Mesothelial cell of epicardium (in vitro differentiated cells): Measurements from ENCODE around the gene SLC25A1. TPM values are rescaled to one million over a fixed set of nuclear protein-coding genes. Genes with fewer than 3 reads are reported as not detected.

ENCODE experiments used
- DNase-seq, 2 experiments: peaks; one replicate each; pipeline ENCODE4 v3.0.0; 2021; ENCODE audit warnings: low spot score in 2 of 2; ENCODE audit not compliant: unreplicated experiment in 2 of 2
- H3K27ac Mint-ChIP-seq: 2 replicates; pipeline ENCODE4 v1.8.0; 2021; ENCODE audit warnings: mixed read lengths
- H3K27me3 Mint-ChIP-seq: 2 replicates; pipeline ENCODE4 v1.8.0; 2021; ENCODE audit warnings: low read depth, mixed read lengths
- H3K36me3 Mint-ChIP-seq: 2 replicates; pipeline ENCODE4 v1.8.0; 2021; ENCODE audit warnings: mixed read lengths
- H3K4me1 Mint-ChIP-seq: 2 replicates; pipeline ENCODE4 v1.8.0; 2021; ENCODE audit warnings: mixed read lengths
- H3K4me3 Mint-ChIP-seq: 2 replicates; pipeline ENCODE4 v1.8.0; 2021; ENCODE audit warnings: mild to moderate bottlenecking, moderate library complexity, mixed read lengths
- H3K9me3 Mint-ChIP-seq: 2 replicates; pipeline ENCODE4 v1.8.0; 2021; ENCODE audit warnings: mixed read lengths
- total RNA-seq: library from RNA; stranded (reverse); gene quantifications from 3 replicates; pipeline ENCODE4 v1.2.1, GENCODE V29; 2021
- TF ChIP-seq, protein P1 (sequence below): fragments of 200-600 bp; sonication (generic); IDR thresholded peaks from one replicate; pipeline ENCODE4 v1.5.0; 2021; ENCODE audit warnings: antibody characterized with exemption; ENCODE audit not compliant: unreplicated experiment

Gene SLC25A1
- total RNA-seq, 1 donor from 2014 or later: 73.6 TPM

DNA sequence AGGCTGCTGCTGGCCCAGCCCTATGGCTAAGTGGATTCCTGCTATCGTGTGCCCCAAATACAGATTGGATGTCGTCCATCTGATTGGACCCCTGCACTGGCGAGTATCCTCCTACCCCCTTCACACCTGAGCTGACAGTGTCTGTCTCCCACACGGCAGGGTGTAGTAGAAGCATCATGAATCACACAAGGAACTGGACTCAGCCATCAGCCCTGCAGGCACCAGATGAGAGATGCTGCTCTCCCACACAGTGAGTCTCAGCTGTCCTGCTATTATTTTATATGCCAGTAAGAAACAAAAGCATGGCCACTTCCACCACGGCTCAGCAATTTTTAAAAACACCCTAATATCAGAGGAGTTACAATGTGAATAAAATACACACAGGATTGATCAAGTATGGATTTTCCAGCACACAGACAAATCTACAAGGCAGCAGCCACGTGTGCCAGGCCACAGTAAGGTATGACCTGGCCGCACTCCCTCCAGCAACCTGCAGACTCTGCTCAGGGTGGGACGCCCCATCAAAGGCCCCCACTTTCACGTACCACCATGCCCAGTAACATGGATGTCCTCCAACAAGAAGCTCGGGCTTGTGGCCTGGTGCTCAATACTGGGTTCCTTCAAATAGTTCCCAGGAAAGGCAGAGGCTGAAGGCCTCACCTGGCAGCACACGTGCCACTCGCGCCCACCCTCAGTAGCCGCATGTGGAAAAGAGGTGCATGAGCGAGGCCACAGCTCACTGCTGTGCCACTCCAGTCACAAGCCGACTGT lies 16.4 kb upstream of the SLC25A1 start:
- H3K27me3 Mint-ChIP-seq: no peaks in the 10 kb centered on the region
- peaks cover 2% of the 10 kb centered on the region for H3K36me3 Mint-ChIP-seq
- H3K4me1 Mint-ChIP-seq: no peaks in the 10 kb centered on the region
- DNase-seq: no peak
- no peaks in the 10 kb centered on the region for H3K9me3 Mint-ChIP-seq
- no peak overlapping the region for H3K27ac Mint-ChIP-seq
- TF ChIP-seq, protein P1, sequence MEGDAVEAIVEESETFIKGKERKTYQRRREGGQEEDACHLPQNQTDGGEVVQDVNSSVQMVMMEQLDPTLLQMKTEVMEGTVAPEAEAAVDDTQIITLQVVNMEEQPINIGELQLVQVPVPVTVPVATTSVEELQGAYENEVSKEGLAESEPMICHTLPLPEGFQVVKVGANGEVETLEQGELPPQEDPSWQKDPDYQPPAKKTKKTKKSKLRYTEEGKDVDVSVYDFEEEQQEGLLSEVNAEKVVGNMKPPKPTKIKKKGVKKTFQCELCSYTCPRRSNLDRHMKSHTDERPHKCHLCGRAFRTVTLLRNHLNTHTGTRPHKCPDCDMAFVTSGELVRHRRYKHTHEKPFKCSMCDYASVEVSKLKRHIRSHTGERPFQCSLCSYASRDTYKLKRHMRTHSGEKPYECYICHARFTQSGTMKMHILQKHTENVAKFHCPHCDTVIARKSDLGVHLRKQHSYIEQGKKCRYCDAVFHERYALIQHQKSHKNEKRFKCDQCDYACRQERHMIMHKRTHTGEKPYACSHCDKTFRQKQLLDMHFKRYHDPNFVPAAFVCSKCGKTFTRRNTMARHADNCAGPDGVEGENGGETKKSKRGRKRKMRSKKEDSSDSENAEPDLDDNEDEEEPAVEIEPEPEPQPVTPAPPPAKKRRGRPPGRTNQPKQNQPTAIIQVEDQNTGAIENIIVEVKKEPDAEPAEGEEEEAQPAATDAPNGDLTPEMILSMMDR: no peak
- no peak overlapping the region for H3K4me3 Mint-ChIP-seq

DNA sequence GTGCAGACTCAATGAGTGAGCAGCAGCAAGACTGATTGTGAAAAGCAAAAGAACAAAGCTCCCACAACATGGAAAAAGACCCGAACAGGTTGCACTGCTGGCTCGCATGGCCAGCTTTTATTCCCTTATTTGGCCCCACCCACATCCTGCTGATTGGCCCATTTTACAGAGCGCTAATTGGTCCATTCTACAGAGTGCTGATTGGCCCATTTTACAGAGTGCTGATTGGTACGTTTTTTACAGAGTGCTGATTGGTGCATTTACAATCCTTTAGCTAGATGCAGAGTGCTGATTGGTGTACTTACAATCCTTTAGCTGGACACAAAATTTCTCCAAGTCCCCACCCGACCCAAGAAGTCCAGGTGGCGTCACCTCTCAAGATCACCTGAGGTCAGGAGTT lies 15.3 kb upstream of the SLC25A1 start:
- no peak for DNase-seq
- Mint-ChIP-seq H3K9me3 (no peaks in the 10 kb centered on the region), H3K27me3 (no peaks in the 10 kb centered on the region), H3K4me3 (no peak overlapping the region), H3K27ac (no peak overlapping the region), H3K36me3 (peaks cover 2% of the 10 kb centered on the region), H3K4me1 (no peaks in the 10 kb centered on the region)
- TF ChIP-seq, protein P1: no peak

DNA sequence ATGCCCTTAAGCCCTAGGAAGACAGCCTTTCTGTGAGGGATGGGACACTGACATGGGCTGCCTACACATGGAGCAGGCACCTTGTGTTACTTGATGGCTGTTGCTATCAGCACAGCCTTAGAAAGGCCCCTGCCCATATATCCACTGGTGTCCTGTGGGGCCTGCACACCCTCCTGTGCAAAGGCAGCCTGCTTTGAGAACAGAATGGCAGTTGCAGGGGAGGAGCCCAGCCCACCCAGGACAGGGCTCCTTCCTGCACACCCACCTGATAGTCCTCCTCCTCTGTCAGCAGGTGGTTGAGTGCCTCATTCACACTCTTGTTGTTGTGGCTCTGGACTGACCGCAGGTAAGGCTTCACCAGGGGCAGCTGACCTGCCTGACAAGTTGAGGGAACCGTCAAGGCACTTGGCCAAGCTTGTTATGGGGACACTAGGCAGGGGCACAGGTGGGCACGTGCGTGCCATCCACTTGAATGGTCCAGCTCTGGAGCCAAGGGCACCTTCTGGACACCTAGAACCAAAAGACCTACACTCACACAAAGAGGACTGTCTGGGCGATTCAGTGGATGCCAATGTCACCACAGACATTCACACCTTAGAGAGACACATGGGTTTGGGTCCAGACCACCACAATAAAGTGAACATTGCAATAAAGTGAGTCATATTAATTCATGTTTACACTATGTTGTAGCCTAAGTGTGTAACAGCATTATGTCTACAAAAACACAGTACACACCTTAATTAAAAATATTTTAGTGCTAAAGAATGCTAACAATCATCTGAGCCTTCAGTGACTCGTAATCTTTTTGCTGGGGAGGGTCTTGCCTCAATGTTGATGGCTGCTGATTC lies 9.4 kb upstream of the SLC25A1 start:
- H3K36me3 Mint-ChIP-seq: no peaks in the 10 kb centered on the region

DNA sequence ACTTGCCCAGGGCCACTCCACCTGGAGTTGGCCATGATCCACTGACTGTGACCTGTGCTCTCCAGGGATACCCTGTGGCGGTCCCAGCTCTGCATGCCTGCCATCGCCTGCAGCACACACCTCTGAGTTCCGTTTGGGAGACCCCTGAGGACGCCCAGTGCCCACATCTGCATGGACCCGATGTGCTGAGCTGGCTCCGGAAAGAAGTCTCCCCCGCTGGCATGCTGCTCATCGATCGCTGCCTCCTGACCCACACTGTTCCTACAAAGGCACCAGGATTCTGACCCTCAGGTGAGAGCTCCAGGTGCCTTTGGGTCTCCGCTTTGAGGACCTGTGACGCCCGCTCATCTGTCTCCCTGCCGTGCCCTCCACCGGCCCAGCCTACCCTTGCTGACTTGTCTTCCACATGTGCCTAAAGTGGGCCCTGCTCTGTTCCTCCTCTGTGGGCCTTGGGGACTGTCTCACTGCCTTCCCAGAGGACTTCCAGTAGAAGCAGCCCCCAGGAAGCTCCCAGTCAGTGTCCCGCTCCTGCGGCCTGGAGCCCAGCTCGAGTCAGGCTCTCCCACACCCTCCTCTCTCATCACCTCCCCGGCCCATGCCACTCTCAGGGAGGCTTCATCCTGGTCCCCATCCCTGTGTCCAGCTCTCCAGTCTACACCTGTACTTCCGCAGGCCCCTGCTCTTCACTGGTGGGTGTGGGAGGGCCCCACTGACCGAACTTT lies 5.9 kb upstream of the SLC25A1 start:
- Mint-ChIP-seq H3K9me3 (no peaks in the 10 kb centered on the region), H3K36me3 (no peaks in the 10 kb centered on the region), H3K4me3 (no peak overlapping the region), H3K27ac (no peak overlapping the region), H3K27me3 (no peaks in the 10 kb centered on the region), H3K4me1 (peaks cover 5% of the 10 kb centered on the region)
- TF ChIP-seq, protein P1: no peak
- DNase-seq: no peak

More for the DNA sequence above, 9.4 kb upstream of the SLC25A1 start:
- DNase-seq: no peak
- TF ChIP-seq, protein P1: no peak
- no peaks in the 10 kb centered on the region for H3K9me3 Mint-ChIP-seq
- H3K27me3 Mint-ChIP-seq: no peaks in the 10 kb centered on the region
- H3K4me1 Mint-ChIP-seq: peaks cover 4% of the 10 kb centered on the region
- H3K4me3 Mint-ChIP-seq: no peak overlapping the region
- no peak overlapping the region for H3K27ac Mint-ChIP-seq

GRCh38 chr22:19183216-19183615 lies 4.7 kb upstream of the SLC25A1 start:
- Mint-ChIP-seq H3K36me3 (no peaks in the 10 kb centered on the region), H3K27ac (no peak overlapping the region), H3K27me3 (no peaks in the 10 kb centered on the region), H3K9me3 (no peaks in the 10 kb centered on the region), H3K4me1 (peaks cover 5% of the 10 kb centered on the region), H3K4me3 (no peak overlapping the region)
- TF ChIP-seq, protein P1: no peak
- DNase-seq: no peak
